ENCODE data around the gene STRN. TPM values are rescaled to one million over a fixed set of nuclear protein-coding genes. Genes with fewer than 3 reads are reported as not detected.

Gene STRN
- total RNA-seq, 6 donors from 2014 or later: 14.0 to 36.4 (median 21.7) TPM

DNA sequence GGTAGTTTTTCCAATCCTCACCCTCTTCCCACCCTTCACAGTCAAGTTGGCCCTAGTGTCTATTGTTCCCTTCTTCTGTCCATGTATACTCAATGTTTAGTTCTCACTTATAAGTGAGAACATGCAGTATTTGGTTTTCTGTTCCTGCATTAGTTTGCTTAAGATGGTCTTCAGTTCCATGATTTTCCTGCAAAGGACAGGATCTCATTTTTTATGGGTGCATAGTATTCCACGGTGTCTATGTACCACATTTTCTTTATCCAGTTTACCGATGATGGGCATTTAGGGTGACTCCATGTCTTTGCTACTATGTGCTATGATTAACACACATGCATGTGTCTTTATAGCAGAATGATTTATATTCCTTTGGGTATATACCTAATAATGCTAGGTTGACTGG lies 104.4 kb downstream of the STRN start:
- DNase-seq: no peak
- Histone ChIP-seq H3K27me3 (no peaks in the 10 kb centered on the region), H3K9me3 (no peaks in the 10 kb centered on the region), H3K4me3 (no peak overlapping the region), H3K27ac (no peak overlapping the region), H3K4me1 (no peaks in the 10 kb centered on the region), H3K36me3 (peaks cover 0 to 55% (median 6%) of the 10 kb centered on the region in 4 donors)
- TF ChIP-seq POLR2AphosphoS5 (IDR thresholded peaks at IDR 0.05): no peak
- TF ChIP-seq EP300 (IDR thresholded peaks at IDR 0.05): no peak
- TF ChIP-seq POLR2A (IDR thresholded peaks at IDR 0.05): no peak
- TF ChIP-seq, protein P1, sequence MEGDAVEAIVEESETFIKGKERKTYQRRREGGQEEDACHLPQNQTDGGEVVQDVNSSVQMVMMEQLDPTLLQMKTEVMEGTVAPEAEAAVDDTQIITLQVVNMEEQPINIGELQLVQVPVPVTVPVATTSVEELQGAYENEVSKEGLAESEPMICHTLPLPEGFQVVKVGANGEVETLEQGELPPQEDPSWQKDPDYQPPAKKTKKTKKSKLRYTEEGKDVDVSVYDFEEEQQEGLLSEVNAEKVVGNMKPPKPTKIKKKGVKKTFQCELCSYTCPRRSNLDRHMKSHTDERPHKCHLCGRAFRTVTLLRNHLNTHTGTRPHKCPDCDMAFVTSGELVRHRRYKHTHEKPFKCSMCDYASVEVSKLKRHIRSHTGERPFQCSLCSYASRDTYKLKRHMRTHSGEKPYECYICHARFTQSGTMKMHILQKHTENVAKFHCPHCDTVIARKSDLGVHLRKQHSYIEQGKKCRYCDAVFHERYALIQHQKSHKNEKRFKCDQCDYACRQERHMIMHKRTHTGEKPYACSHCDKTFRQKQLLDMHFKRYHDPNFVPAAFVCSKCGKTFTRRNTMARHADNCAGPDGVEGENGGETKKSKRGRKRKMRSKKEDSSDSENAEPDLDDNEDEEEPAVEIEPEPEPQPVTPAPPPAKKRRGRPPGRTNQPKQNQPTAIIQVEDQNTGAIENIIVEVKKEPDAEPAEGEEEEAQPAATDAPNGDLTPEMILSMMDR (IDR thresholded peaks at IDR 0.05): no peak
- no peak for ATAC-seq (ENCODE audit: low FRiP score in 2 of 2)
- WGBS, 2 donors: 97 to 100% methylated on average over 2 of the region's 2 CpGs

GRCh38 chr2:36859366-36859792 lies 107.0 kb downstream of the STRN start:
- H3K9me3 ChIP-seq: no peaks in the 10 kb centered on the region
- TF ChIP-seq, protein P1 (IDR thresholded peaks at IDR 0.05): no peak
- no peak for TF ChIP-seq POLR2AphosphoS5 (IDR thresholded peaks at IDR 0.05)
- TF ChIP-seq POLR2A (IDR thresholded peaks at IDR 0.05): no peak
- no peak for TF ChIP-seq EP300 (IDR thresholded peaks at IDR 0.05)
- no peaks in the 10 kb centered on the region for H3K27me3 ChIP-seq
- H3K27ac ChIP-seq: no peak overlapping the region
- H3K4me3 ChIP-seq: no peak overlapping the region
- H3K36me3 ChIP-seq: peaks cover 0 to 47% (median 13%) of the 10 kb centered on the region in 4 donors
- WGBS, 2 donors: 83 to 87% methylated on average over 1 of the region's 1 CpG
- DNase-seq (no peak), ATAC-seq (ENCODE audit: low FRiP score in 2 of 2) (no peak)
- no peaks in the 10 kb centered on the region for H3K4me1 ChIP-seq

- no peaks in the 10 kb centered on the region for H3K4me1 ChIP-seq
- no peaks in the 10 kb centered on the region for H3K9me3 ChIP-seq
- no peaks in the 10 kb centered on the region for H3K27me3 ChIP-seq
- ATAC-seq (ENCODE audit: low FRiP score in 2 of 2): no peak
- no peak overlapping the region for H3K27ac ChIP-seq
- TF ChIP-seq, protein P1 (IDR thresholded peaks at IDR 0.05): no peak
- no peak for TF ChIP-seq POLR2A (IDR thresholded peaks at IDR 0.05)
- no peak for TF ChIP-seq POLR2AphosphoS5 (IDR thresholded peaks at IDR 0.05)
- no peak for TF ChIP-seq EP300 (IDR thresholded peaks at IDR 0.05)
- peaks cover 0 to 50% (median 15%) of the 10 kb centered on the region in 4 donors for H3K36me3 ChIP-seq
- no peak overlapping the region for H3K4me3 ChIP-seq
- DNase-seq: no peak
Measured at GRCh38 chr2:36858551-36859365, 107.6 kb downstream of the STRN start.

DNA sequence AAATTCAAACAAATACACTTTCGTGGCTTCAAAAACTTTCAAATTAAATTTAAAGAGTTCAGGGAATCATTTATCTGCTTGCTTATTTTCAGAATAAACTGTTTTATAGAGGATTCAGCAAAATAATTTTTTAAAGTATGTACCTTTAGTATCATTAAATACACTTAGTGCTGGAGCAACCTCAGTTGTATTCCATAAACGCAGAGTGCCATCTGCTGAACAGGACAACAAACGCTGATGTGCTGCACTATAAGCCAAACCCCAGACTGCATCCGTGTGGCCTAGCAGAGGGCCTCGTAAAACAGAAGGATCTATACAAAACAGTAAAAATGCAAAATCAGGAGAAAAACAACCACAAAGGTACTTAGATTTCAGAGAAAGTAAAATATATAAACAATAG lies 108.6 kb downstream of the STRN start:
- no peak for ATAC-seq (ENCODE audit: low FRiP score in 2 of 2)
- DNase-seq: no peak
- Histone ChIP-seq H3K4me1 (no peaks in the 10 kb centered on the region), H3K9me3 (no peaks in the 10 kb centered on the region), H3K27me3 (no peaks in the 10 kb centered on the region), H3K4me3 (no peak overlapping the region), H3K36me3 (peaks cover 0 to 59% (median 15%) of the 10 kb centered on the region in 4 donors), H3K27ac (no peak overlapping the region)
- no peak for TF ChIP-seq POLR2AphosphoS5 (IDR thresholded peaks at IDR 0.05)
- WGBS, 2 donors: 94 to 96% methylated on average over 5 of the region's 5 CpGs

DNA sequence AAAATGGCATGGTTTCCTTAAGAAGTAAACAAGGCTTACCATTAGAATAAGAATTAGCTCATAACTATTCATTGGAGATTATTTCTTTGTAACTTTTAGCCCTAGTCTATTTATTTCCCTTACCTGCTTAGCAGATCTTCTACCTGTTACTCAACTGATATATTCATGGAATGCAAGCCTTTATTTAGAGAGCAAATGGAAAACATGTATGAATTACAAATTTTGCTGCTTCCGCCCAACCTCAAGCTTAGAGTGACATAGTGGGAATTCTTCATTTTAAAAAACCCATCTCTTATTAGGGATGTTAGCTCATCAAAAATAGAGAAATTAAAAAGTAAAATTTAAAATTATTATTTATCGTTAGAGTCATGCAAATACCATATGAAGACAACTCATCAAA lies 110.9 kb downstream of the STRN start:
- WGBS, 2 donors: 99 to 100% methylated on average over 2 of the region's 2 CpGs
- no peak for ATAC-seq (ENCODE audit: low FRiP score in 2 of 2)
- H3K27me3 ChIP-seq: no peaks in the 10 kb centered on the region
- TF ChIP-seq, protein P1 (IDR thresholded peaks at IDR 0.05): no peak
- TF ChIP-seq POLR2A (IDR thresholded peaks at IDR 0.05) (no peak), POLR2AphosphoS5 (IDR thresholded peaks at IDR 0.05) (no peak), EP300 (IDR thresholded peaks at IDR 0.05) (no peak)
- H3K27ac ChIP-seq: no peak overlapping the region
- H3K36me3 ChIP-seq: peaks cover 0 to 68% (median 22%) of the 10 kb centered on the region in 4 donors
- no peak overlapping the region for H3K4me3 ChIP-seq
- H3K9me3 ChIP-seq: no peaks in the 10 kb centered on the region
- DNase-seq: no peak
- no peaks in the 10 kb centered on the region for H3K4me1 ChIP-seq

All from upper lobe of left lung (tissue), 6 donors.